ENCODE measurements around the gene LCN2.
"Not testable (repeated sequence)": the region's sequence is repeated elsewhere in the genome, so short reads cannot be mapped to it uniquely, and the experiment has no call there.

The LCN2 gene

GRCh38 chr9:128149001-128149701 lies at the start of gene LCN2:
Gene LCN2, plus strand, starts transcription at chr9:128149453. Its CDS starts 73 bp downstream, at chr9:128149526.
- no peak for DNase-seq

GRCh38 chr9:128099932-128100491 lies 49.2 kb upstream of the LCN2 start:
- peak; percentile 41 for DNase-seq

GRCh38 chr9:128100581-128100980 lies 48.7 kb upstream of the LCN2 start:
- no peak for DNase-seq

GRCh38 chr9:128101231-128101661 lies 48.0 kb upstream of the LCN2 start:
- DNase-seq, result no peak

- no peak for DNase-seq
Measured at GRCh38 chr9:128101690-128102089, 47.6 kb upstream of the LCN2 start.

- no peak for DNase-seq
Measured at GRCh38 chr9:128102196-128102595, 47.1 kb upstream of the LCN2 start.

- DNase-seq, result no peak
Measured at GRCh38 chr9:128102861-128103588, 46.2 kb upstream of the LCN2 start.

- no peak for DNase-seq
Measured at GRCh38 chr9:128103589-128103962, 45.7 kb upstream of the LCN2 start.

GRCh38 chr9:128104171-128104618 lies 45.1 kb upstream of the LCN2 start:
- DNase-seq, result no peak

- no peak for DNase-seq
Measured at GRCh38 chr9:128105538-128106175, 43.6 kb upstream of the LCN2 start.

GRCh38 chr9:128106181-128106939 lies 42.9 kb upstream of the LCN2 start:
- DNase-seq, result no peak

- no peak for DNase-seq
Measured at GRCh38 chr9:128106940-128107467, 42.2 kb upstream of the LCN2 start.

GRCh38 chr9:128107468-128108268 lies 41.6 kb upstream of the LCN2 start:
- DNase-seq, result no peak

- no peak for DNase-seq
Measured at GRCh38 chr9:128108269-128109049, 40.8 kb upstream of the LCN2 start.

GRCh38 chr9:128109050-128109709 lies 40.1 kb upstream of the LCN2 start:
- no peak for DNase-seq

- DNase-seq, result not testable (repeated sequence)
Measured at GRCh38 chr9:128111726-128112125, 37.5 kb upstream of the LCN2 start.

GRCh38 chr9:128113526-128114325 lies 35.5 kb upstream of the LCN2 start:
- DNase-seq, result no peak

GRCh38 chr9:128114326-128115186 lies 34.7 kb upstream of the LCN2 start:
- DNase-seq, result no peak

All from EL (cell line).